ENCODE data around the gene ARHGEF16. TPM values are rescaled to one million over a fixed set of nuclear protein-coding genes. Genes with fewer than 3 reads are reported as not detected.

The ARHGEF16 gene
- total RNA-seq, 1 donor from 2014 or later = not detected

DNA sequence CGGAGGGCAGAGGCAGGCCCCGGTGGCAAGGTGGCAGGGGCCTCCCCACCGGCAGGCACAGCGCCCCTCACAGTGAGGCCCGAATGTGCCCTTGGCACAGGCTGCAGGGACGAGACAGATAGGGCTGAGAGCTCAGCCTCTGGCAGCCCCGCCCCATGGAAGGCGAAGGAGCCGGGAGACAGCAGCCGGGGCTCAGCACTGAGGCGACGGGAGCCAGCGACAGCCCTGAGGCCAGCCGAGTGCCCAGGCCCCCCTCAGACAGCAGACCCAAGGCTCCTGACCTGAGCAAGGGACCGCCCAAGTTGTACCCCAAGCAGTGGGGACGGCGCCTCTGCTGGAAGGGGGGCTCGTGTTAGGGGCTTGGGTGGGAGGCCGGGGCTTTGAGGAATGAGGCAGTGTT, 43.1 kb downstream of the ARHGEF16 start:
- CTCF ChIA-PET = no interaction called here
- intact Hi-C loops (cut with micrococcal nuclease) = no loop called here
- no peak overlapping the region for H3K27ac Mint-ChIP-seq
- H3K27me3 Mint-ChIP-seq = no peaks in the 10 kb centered on the region
- H3K9me3 Mint-ChIP-seq = no peaks in the 10 kb centered on the region
- ATAC-seq (ENCODE audit: low read depth) (no peak), DNase-seq (no peak)
- TF ChIP-seq, protein P1, sequence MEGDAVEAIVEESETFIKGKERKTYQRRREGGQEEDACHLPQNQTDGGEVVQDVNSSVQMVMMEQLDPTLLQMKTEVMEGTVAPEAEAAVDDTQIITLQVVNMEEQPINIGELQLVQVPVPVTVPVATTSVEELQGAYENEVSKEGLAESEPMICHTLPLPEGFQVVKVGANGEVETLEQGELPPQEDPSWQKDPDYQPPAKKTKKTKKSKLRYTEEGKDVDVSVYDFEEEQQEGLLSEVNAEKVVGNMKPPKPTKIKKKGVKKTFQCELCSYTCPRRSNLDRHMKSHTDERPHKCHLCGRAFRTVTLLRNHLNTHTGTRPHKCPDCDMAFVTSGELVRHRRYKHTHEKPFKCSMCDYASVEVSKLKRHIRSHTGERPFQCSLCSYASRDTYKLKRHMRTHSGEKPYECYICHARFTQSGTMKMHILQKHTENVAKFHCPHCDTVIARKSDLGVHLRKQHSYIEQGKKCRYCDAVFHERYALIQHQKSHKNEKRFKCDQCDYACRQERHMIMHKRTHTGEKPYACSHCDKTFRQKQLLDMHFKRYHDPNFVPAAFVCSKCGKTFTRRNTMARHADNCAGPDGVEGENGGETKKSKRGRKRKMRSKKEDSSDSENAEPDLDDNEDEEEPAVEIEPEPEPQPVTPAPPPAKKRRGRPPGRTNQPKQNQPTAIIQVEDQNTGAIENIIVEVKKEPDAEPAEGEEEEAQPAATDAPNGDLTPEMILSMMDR (IDR thresholded peaks at IDR 0.05) = no peak
- H3K4me3 Mint-ChIP-seq = no peak overlapping the region
- no peaks in the 10 kb centered on the region for H3K4me1 Mint-ChIP-seq
- no peaks in the 10 kb centered on the region for H3K36me3 Mint-ChIP-seq (ENCODE audit: low read depth)
- POLR2A ChIA-PET = no interaction called here

DNA sequence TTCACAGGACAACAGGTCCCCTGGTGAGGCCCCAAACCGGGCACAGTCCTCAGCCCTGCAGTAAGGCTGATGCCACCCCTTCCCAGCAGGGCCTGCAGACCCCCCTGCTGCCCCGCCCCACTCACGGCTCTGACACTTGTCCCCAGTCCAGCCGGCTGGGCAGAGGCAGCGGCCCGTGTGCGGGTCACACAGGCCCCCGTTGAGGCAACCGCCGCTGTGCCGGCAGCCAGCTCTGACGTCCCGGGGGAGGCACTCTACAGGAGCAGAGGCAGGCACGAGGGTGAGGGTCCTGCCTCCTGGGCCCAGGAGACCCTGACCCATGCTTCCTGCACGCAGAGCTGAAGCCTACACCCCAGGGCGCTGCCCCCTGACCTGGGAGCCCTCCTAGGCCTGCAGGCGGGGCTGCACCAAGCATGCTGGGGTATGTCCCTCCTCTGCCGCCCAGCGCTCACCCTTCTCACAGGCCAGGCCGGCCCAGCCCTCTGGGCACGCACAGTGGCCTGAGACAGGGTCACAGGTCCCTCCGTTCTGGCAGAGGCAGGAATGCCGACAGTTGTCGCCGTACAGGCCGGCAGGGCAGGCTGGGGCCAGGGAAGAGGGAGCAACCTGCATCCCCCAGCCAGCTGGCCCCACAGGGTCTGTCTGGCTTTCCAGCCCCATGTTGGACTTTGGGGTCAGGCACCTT, 43.9 kb downstream of the ARHGEF16 start:
- POLR2A ChIA-PET = no interaction called here
- Mint-ChIP-seq H3K4me3 (no peak overlapping the region), H3K9me3 (no peaks in the 10 kb centered on the region), H3K27me3 (no peaks in the 10 kb centered on the region), H3K27ac (no peak overlapping the region), H3K4me1 (no peaks in the 10 kb centered on the region), H3K36me3 (ENCODE audit: low read depth) (no peaks in the 10 kb centered on the region)
- DNase-seq = no peak
- TF ChIP-seq, protein P1 (IDR thresholded peaks at IDR 0.05) = no peak
- CTCF ChIA-PET = no interaction called here
- intact Hi-C loops (cut with micrococcal nuclease) = no loop called here
- ATAC-seq (ENCODE audit: low read depth) = no peak

DNA sequence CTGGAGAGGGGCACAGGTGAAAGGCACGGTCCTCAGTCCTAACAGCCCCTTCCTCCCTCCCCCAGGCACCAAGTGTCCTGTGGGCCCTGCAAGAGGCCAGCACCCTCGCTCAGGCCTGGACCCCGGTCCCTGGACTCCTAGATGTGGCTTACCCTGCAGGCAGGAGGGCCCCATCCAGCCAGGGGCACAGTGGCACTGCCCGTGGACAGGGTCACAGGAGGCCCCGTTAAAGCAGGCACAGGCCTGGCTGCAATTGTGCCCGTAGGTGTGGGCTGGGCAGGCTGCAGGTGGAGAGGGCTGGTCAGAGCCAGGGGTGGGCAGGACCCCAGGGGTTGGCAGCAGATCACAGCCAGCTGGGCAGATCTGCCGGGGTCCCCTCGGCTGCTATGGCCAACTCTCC, 44.5 kb downstream of the ARHGEF16 start:
- ChIA-PET POLR2A (no interaction called here), CTCF (no interaction called here)
- no peak overlapping the region for H3K27ac Mint-ChIP-seq
- H3K9me3 Mint-ChIP-seq = no peaks in the 10 kb centered on the region
- ATAC-seq (ENCODE audit: low read depth) (no peak), DNase-seq (no peak)
- intact Hi-C loops (cut with micrococcal nuclease) = no loop called here
- TF ChIP-seq, protein P1 (IDR thresholded peaks at IDR 0.05) = no peak
- no peaks in the 10 kb centered on the region for H3K27me3 Mint-ChIP-seq
- no peak overlapping the region for H3K4me3 Mint-ChIP-seq
- no peaks in the 10 kb centered on the region for H3K36me3 Mint-ChIP-seq (ENCODE audit: low read depth)
- no peaks in the 10 kb centered on the region for H3K4me1 Mint-ChIP-seq

GRCh38 chr1:3499611-3500010, 45.1 kb downstream of the ARHGEF16 start:
- Mint-ChIP-seq H3K27me3 (no peaks in the 10 kb centered on the region), H3K4me3 (no peak overlapping the region), H3K9me3 (no peaks in the 10 kb centered on the region), H3K36me3 (ENCODE audit: low read depth) (peaks cover 3% of the 10 kb centered on the region), H3K4me1 (no peaks in the 10 kb centered on the region), H3K27ac (no peak overlapping the region)
- intact Hi-C loops (cut with micrococcal nuclease) = no loop called here
- ChIA-PET CTCF (no interaction called here), POLR2A (no interaction called here)
- DNase-seq = no peak
- ATAC-seq (ENCODE audit: low read depth) = no peak
- TF ChIP-seq, protein P1 (IDR thresholded peaks at IDR 0.05) = no peak

DNA sequence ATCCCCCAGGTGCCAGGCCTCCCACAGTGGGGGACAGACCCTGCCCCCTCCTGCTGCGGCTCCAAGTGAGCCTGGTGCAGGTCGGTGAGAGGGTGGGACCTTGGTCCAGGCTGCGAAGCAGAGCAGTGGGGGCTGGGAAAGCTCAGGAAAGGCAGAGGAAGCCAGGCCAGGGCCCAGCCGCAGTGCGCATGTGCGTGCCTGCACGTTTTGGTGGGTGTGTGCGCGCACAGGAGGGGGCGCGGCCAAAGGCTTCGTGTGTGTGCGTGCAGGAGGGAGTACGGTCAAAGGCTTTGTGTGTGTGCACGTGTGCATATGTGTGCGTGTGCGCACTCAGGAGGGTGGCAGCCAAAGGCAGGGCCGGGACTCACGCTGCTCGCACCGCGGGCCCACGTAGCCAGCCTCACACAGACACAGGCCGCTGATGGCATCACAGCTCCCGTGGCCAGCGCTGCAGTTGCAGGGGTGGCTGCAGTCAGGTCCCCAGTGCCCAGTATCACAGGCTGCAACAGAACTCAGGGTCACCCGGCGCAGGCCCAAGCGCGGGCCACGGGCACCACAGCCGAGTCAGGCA, 45.9 kb downstream of the ARHGEF16 start:
- ChIA-PET POLR2A (no interaction called here), CTCF (no interaction called here)
- intact Hi-C loops (cut with micrococcal nuclease) = no loop called here
- ATAC-seq (ENCODE audit: low read depth) (no peak), DNase-seq (no peak)
- Mint-ChIP-seq H3K4me3 (no peak overlapping the region), H3K27me3 (no peaks in the 10 kb centered on the region), H3K36me3 (ENCODE audit: low read depth) (peaks cover 3% of the 10 kb centered on the region), H3K4me1 (no peaks in the 10 kb centered on the region), H3K9me3 (no peaks in the 10 kb centered on the region), H3K27ac (no peak overlapping the region)
- TF ChIP-seq, protein P1 (IDR thresholded peaks at IDR 0.05) = no peak

Data from activated B cell treated with CpG ODN at 0.5 μM for 24 hours (primary cell).